ENCODE data around the gene MRPL4. TPM values are rescaled to one million over a fixed set of nuclear protein-coding genes. Genes with fewer than 3 reads are reported as not detected.

The MRPL4 gene
- total and polyA plus RNA-seq, 8 donors = 16.1 to 314 (median 52.4) TPM

DNA sequence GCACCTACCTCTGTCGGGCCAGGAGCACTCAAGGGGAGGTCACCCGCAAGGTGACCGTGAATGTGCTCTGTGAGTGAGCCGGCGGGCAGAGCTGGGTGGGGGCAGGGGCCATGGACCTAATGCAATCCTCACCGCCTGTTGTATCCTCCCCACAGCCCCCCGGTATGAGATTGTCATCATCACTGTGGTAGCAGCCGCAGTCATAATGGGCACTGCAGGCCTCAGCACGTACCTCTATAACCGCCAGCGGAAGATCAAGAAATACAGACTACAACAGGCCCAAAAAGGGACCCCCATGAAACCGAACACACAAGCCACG is 32.9 kb downstream of the MRPL4 start:
- Histone ChIP-seq H3K27me3 (peaks cover 21 to 59% (median 32%) of the 10 kb centered on the region in 3 donors), H3K27ac (no peak overlapping the region), H3K9me3 (no peaks in the 10 kb centered on the region), H3K4me1 (peaks cover 27 to 42% (median 38%) of the 10 kb centered on the region in 4 donors), H3K4me3 (no peak overlapping the region), H3K36me3 (peaks cover 11 to 61% (median 43%) of the 10 kb centered on the region in 4 donors)
- intact Hi-C loops (cut with DNase I; ENCODE audit: low total_unique reads) = no loop called here
- no peak for TF ChIP-seq EP300 (IDR thresholded peaks at IDR 0.05)
- TF ChIP-seq POLR2AphosphoS5 (IDR thresholded peaks at IDR 0.05) = no peak
- 90 to 98% (median 94%) methylated on average over 13 of the region's 13 CpGs for WGBS, 5 donors
- no peak for DNase-seq

- H3K9me3 ChIP-seq = no peaks in the 10 kb centered on the region
- peaks cover 21 to 63% (median 37%) of the 10 kb centered on the region in 3 donors for H3K27me3 ChIP-seq
- no peak overlapping the region for H3K27ac ChIP-seq
- 88 to 95% (median 91%) methylated on average over 4 of the region's 4 CpGs for WGBS, 5 donors
- peaks cover 32 to 46% (median 43%) of the 10 kb centered on the region in 4 donors for H3K4me1 ChIP-seq
- H3K4me3 ChIP-seq = no peak overlapping the region
- TF ChIP-seq EP300 (IDR thresholded peaks at IDR 0.05) (no peak), POLR2AphosphoS5 (IDR thresholded peaks at IDR 0.05) (no peak), CTCF (IDR thresholded peaks at IDR 0.05) (no peak), POLR2A (IDR thresholded peaks at IDR 0.05) (no peak)
- intact Hi-C loops (cut with DNase I; ENCODE audit: low total_unique reads) = no loop called here
- H3K36me3 ChIP-seq = peaks cover 11 to 56% (median 41%) of the 10 kb centered on the region in 4 donors
- no peak for DNase-seq
These were observed 33.4 kb downstream of the MRPL4 start for GRCh38 chr19:10285393-10285792.

GRCh38 chr19:10286803-10287737 is 35.1 kb downstream of the MRPL4 start, which contains the start of gene ICAM4:
Gene ICAM4, plus strand, starts transcription at chr19:10286955. Its CDS starts 58 bp downstream, at chr19:10287013.
- peaks cover 49 to 63% (median 60%) of the 10 kb centered on the region in 4 donors for H3K4me1 ChIP-seq
- peak; percentile 81 to 86 for DNase-seq
- peak within 1 kb of the TSS; percentile 9 to 38 (median 22) for H3K4me3 ChIP-seq
- no peaks in the 10 kb centered on the region for H3K9me3 ChIP-seq
- TF ChIP-seq POLR2A (IDR thresholded peaks at IDR 0.05) (no peak), POLR2AphosphoS5 (IDR thresholded peaks at IDR 0.05) (no peak), EP300 (IDR thresholded peaks at IDR 0.05) (no peak), CTCF (IDR thresholded peaks at IDR 0.05) (no peak)
- WGBS, 5 donors = 4 to 6% (median 5%) methylated on average over 31 to 59 of the region's 59 CpGs
- H3K36me3 ChIP-seq = peaks cover 11 to 42% (median 34%) of the 10 kb centered on the region in 4 donors
- intact Hi-C loops (cut with DNase I; ENCODE audit: low total_unique reads) = no loop called here
- peaks cover 21 to 80% (median 54%) of the 10 kb centered on the region in 3 donors for H3K27me3 ChIP-seq
- peak within 1 kb of the TSS in 2 of 5 donors; percentile 1 to 44 for H3K27ac ChIP-seq

GRCh38 chr19:10288662-10289166 is 36.7 kb downstream of the MRPL4 start:
- Histone ChIP-seq H3K27ac (no peak overlapping the region), H3K9me3 (no peaks in the 10 kb centered on the region), H3K4me3 (peak overlapping the region; percentile 29 to 51 (median 34)), H3K36me3 (peaks cover 9 to 25% (median 23%) of the 10 kb centered on the region in 4 donors), H3K27me3 (peaks cover 26 to 92% (median 70%) of the 10 kb centered on the region in 3 donors), H3K4me1 (peaks cover 53 to 79% (median 76%) of the 10 kb centered on the region in 4 donors)
- 2 to 5% (median 4%) methylated on average over 17 to 23 of the region's 23 CpGs for WGBS, 5 donors
- intact Hi-C loops (cut with DNase I; ENCODE audit: low total_unique reads) = no loop called here
- peak; percentile 37 to 75 for DNase-seq
- TF ChIP-seq POLR2A (IDR thresholded peaks at IDR 0.05) (no peak), EP300 (IDR thresholded peaks at IDR 0.05) (no peak), CTCF (IDR thresholded peaks at IDR 0.05) (no peak), POLR2AphosphoS5 (IDR thresholded peaks at IDR 0.05) (no peak)
